ENCODE data around the gene RFWD3.

The RFWD3 gene

DNA sequence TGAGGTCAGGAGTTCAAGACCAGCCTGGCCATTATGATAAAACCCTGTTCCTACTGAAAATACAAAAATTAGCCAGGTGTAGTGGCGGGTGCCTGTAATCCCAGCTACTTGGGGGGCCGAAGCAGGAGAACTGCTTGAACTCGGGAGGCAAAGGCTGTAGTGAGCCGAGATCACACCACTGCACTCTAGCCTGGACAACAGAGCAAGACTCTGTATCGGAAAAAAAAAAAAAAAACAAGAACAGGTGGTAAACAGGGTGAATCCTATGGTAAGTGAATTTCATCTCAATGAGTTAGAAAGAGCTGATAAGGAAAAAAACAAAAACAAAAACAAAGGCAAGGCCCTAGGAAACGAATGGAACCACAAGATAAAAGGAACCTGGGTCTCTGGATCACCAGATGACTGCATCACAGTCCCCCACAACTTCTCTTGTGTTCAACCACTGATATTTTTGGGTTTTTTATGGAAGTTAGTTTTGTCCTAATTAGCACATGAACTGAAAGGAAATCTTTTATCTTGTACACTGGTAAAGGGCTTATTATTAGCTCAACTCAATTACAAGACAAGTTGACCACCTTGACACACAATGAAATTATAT lies 80.7 kb downstream of the RFWD3 start:
- H3K4me1 ChIP-seq (ENCODE audit: insufficient read depth, low read length, severe bottlenecking): peaks cover 28% of the 10 kb centered on the region

DNA sequence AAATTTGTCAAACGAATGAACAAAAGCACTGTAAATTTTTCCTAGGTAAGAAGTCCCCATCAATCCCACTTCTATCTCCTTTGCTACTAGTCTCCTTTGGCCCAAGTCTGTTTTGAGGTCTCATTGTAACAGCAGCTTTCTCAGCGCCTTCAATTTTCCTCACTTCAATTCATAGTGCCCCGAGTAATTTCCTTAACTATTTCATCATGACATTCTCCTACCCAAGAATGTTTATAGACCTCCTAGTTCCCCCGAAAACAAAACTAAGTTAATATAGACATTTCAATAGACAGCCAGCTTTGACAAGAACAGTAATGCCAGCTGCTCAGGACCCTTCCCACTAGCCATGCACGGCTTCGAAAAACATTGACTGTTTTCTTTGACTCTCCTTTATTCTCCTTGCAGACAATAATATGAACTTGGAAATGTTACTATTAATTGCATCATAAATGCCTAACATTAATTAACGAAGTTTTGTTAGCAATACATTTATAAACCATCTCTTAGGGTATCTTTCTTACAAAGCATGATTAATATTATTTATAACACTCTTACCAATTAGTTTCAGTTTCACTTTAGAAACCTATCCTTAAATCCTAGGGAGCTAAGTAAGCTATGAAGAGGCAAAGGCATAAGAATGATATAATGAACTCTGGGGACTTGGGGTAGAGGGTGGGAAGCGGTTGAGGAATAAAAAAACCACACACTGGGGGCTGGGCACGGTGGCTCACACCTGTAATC lies 82.6 kb downstream of the RFWD3 start:
- no peaks in the 10 kb centered on the region for H3K9me3 ChIP-seq (ENCODE audit: low read length)
- no peak overlapping the region for H3K27ac ChIP-seq (ENCODE audit: low read depth, low read length, poor library complexity, severe bottlenecking)
- peaks cover 50% of the 10 kb centered on the region for H3K79me2 ChIP-seq (ENCODE audit: insufficient read depth, low read length)
- H3K4me3 ChIP-seq (ENCODE audit: low read depth, low read length, poor library complexity, severe bottlenecking): no peak overlapping the region
- no peaks in the 10 kb centered on the region for H4K20me1 ChIP-seq (ENCODE audit: insufficient read depth, low read length)
- H3K9me2 ChIP-seq (ENCODE audit: low read depth, low read length): no peaks in the 10 kb centered on the region
- H2AFZ ChIP-seq (ENCODE audit: low read length): no peak overlapping the region
- no peaks in the 10 kb centered on the region for H3K27me3 ChIP-seq (ENCODE audit: insufficient read depth, low read length)
- no peaks in the 10 kb centered on the region for H3F3A ChIP-seq (ENCODE audit: insufficient read depth, low read length)
- H3K9ac ChIP-seq (ENCODE audit: low read length): no peak overlapping the region
- no peak overlapping the region for H3K4me2 ChIP-seq (ENCODE audit: low read length)
- TF ChIP-seq, protein P1, sequence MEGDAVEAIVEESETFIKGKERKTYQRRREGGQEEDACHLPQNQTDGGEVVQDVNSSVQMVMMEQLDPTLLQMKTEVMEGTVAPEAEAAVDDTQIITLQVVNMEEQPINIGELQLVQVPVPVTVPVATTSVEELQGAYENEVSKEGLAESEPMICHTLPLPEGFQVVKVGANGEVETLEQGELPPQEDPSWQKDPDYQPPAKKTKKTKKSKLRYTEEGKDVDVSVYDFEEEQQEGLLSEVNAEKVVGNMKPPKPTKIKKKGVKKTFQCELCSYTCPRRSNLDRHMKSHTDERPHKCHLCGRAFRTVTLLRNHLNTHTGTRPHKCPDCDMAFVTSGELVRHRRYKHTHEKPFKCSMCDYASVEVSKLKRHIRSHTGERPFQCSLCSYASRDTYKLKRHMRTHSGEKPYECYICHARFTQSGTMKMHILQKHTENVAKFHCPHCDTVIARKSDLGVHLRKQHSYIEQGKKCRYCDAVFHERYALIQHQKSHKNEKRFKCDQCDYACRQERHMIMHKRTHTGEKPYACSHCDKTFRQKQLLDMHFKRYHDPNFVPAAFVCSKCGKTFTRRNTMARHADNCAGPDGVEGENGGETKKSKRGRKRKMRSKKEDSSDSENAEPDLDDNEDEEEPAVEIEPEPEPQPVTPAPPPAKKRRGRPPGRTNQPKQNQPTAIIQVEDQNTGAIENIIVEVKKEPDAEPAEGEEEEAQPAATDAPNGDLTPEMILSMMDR (IDR thresholded peaks at IDR 0.05; ENCODE audit: low read length): no peak
- no peak for TF ChIP-seq EZH2 (IDR thresholded peaks at IDR 0.05; ENCODE audit: borderline replicate concordance, low read length)
- no peaks in the 10 kb centered on the region for H3K36me3 ChIP-seq (ENCODE audit: insufficient read depth, low read length)
- peaks cover 23% of the 10 kb centered on the region for H3K4me1 ChIP-seq (ENCODE audit: insufficient read depth, low read length, severe bottlenecking)

More for the DNA sequence above, 80.7 kb downstream of the RFWD3 start:
- H3K9ac ChIP-seq (ENCODE audit: low read length): no peak overlapping the region
- H3F3A ChIP-seq (ENCODE audit: insufficient read depth, low read length): no peaks in the 10 kb centered on the region
- peak overlapping the region; percentile 14 for H3K27ac ChIP-seq (ENCODE audit: low read depth, low read length, poor library complexity, severe bottlenecking)
- H3K4me3 ChIP-seq (ENCODE audit: low read depth, low read length, poor library complexity, severe bottlenecking): no peak overlapping the region
- H2AFZ ChIP-seq (ENCODE audit: low read length): no peak overlapping the region
- no peak overlapping the region for H3K4me2 ChIP-seq (ENCODE audit: low read length)
- H3K9me3 ChIP-seq (ENCODE audit: low read length): no peaks in the 10 kb centered on the region
- H3K27me3 ChIP-seq (ENCODE audit: insufficient read depth, low read length): no peaks in the 10 kb centered on the region
- H3K79me2 ChIP-seq (ENCODE audit: insufficient read depth, low read length): peaks cover 47% of the 10 kb centered on the region
- TF ChIP-seq, protein P1 (IDR thresholded peaks at IDR 0.05; ENCODE audit: low read length): no peak
- no peak for TF ChIP-seq EZH2 (IDR thresholded peaks at IDR 0.05; ENCODE audit: borderline replicate concordance, low read length)
- H4K20me1 ChIP-seq (ENCODE audit: insufficient read depth, low read length): no peaks in the 10 kb centered on the region
- H3K9me2 ChIP-seq (ENCODE audit: low read depth, low read length): no peaks in the 10 kb centered on the region
- no peaks in the 10 kb centered on the region for H3K36me3 ChIP-seq (ENCODE audit: insufficient read depth, low read length)

DNA sequence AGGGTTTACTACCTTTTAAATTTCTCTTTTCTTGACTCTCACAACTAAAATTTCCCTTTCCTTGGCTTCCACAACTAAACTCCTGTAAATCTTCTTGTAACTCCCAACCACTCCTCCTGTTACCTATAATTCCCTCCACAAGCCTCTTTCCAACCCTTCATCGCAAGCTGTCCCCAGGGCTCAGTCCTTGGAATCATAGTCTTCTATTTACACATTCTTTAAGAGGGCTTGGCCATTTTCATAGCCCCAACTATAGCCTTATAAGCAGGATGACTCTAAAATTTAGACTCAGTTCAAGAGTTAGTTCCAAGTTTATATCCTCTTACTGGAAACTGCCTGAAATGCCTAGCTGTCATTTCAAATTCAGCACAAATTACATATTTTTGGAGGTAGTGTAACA lies 83.7 kb downstream of the RFWD3 start:
- no peaks in the 10 kb centered on the region for H3F3A ChIP-seq (ENCODE audit: insufficient read depth, low read length)
- H4K20me1 ChIP-seq (ENCODE audit: insufficient read depth, low read length): no peaks in the 10 kb centered on the region
- H3K36me3 ChIP-seq (ENCODE audit: insufficient read depth, low read length): no peaks in the 10 kb centered on the region
- H3K4me2 ChIP-seq (ENCODE audit: low read length): no peak overlapping the region
- no peaks in the 10 kb centered on the region for H3K27me3 ChIP-seq (ENCODE audit: insufficient read depth, low read length)
- no peaks in the 10 kb centered on the region for H3K9me3 ChIP-seq (ENCODE audit: low read length)
- no peak overlapping the region for H2AFZ ChIP-seq (ENCODE audit: low read length)
- no peak for TF ChIP-seq EZH2 (IDR thresholded peaks at IDR 0.05; ENCODE audit: borderline replicate concordance, low read length)
- TF ChIP-seq, protein P1 (IDR thresholded peaks at IDR 0.05; ENCODE audit: low read length): no peak
- no peaks in the 10 kb centered on the region for H3K9me2 ChIP-seq (ENCODE audit: low read depth, low read length)
- H3K79me2 ChIP-seq (ENCODE audit: insufficient read depth, low read length): peaks cover 59% of the 10 kb centered on the region
- H3K4me1 ChIP-seq (ENCODE audit: insufficient read depth, low read length, severe bottlenecking): peaks cover 23% of the 10 kb centered on the region
- no peak overlapping the region for H3K9ac ChIP-seq (ENCODE audit: low read length)
- H3K4me3 ChIP-seq (ENCODE audit: low read depth, low read length, poor library complexity, severe bottlenecking): no peak overlapping the region
- no peak overlapping the region for H3K27ac ChIP-seq (ENCODE audit: low read depth, low read length, poor library complexity, severe bottlenecking)
